GM12878 (cell line): ENCODE data around the gene SLC18A3.

ENCODE experiments used
- EZH2 ChIP-seq: IDR thresholded peaks from 2 replicates; pipeline ENCODE4 v1.6.1; 2012; ENCODE audit warnings: low read depth, mild to moderate bottlenecking, control low read depth, inconsistent platforms, low read length, borderline replicate concordance; ENCODE audit not compliant: control insufficient read depth
- TBL1XR1 ChIP-seq: IDR thresholded peaks from 2 replicates; pipeline ENCODE4 v1.6.1; 2012; ENCODE audit warnings: low read depth, low read length, improper control_type of control experiment
- TCF7 ChIP-seq: IDR thresholded peaks from 2 replicates; pipeline ENCODE4 v1.6.1; 2014; ENCODE audit warnings: antibody characterized with exemption, borderline replicate concordance
- ZNF207 ChIP-seq: fragments of 450-650 bp; IDR thresholded peaks from 2 replicates; pipeline ENCODE4 v1.6.1; 2014; ENCODE audit warnings: antibody characterized with exemption, mild to moderate bottlenecking, borderline replicate concordance

- TF ChIP-seq ZNF207: no peak
- no peak for TF ChIP-seq TCF7
- TF ChIP-seq TBL1XR1: no peak
- no peak for TF ChIP-seq EZH2
Measured at GRCh38 chr10:49631975-49632374, 21.9 kb downstream of the SLC18A3 start.
